Fibroblast of pulmonary artery (primary cell): ENCODE measurements around the gene KIF4B.
"Not testable (repeated sequence)": the region's sequence is repeated elsewhere in the genome, so short reads cannot be mapped to it uniquely, and the experiment has no call there.

Source experiments
- DNase-seq: peaks from one replicate; pipeline ENCODE4 v3.0.0-alpha.2; 2010; ENCODE audit warnings: low read depth
- H3K4me3 ChIP-seq: replicated peaks from 2 replicates; pipeline ENCODE4 v1.5.1; 2011; ENCODE audit warnings: low read depth, mild to moderate bottlenecking, control low read depth, low read length, moderate library complexity
- CTCF ChIP-seq: IDR thresholded peaks from 2 replicates; pipeline ENCODE4 v1.5.1; 2011; ENCODE audit warnings: mild to moderate bottlenecking, control low read depth, low read length, inconsistent platforms; ENCODE audit errors: missing control alignments

KIF4B gene

GRCh38 chr5:154993461-154993860, 20.1 kb upstream of the KIF4B start:
- no peak overlapping the region for H3K4me3 ChIP-seq
- no peak for DNase-seq
- no peak for TF ChIP-seq CTCF

GRCh38 chr5:154995679-154996078, 17.9 kb upstream of the KIF4B start:
- no peak for DNase-seq
- H3K4me3 ChIP-seq, result no peak overlapping the region
- no peak for TF ChIP-seq CTCF

GRCh38 chr5:154997746-154998145, 15.8 kb upstream of the KIF4B start:
- no peak for TF ChIP-seq CTCF
- H3K4me3 ChIP-seq, result no peak overlapping the region
- DNase-seq, result peak; percentile 14

GRCh38 chr5:154999865-155000264, 13.7 kb upstream of the KIF4B start:
- no peak overlapping the region for H3K4me3 ChIP-seq
- TF ChIP-seq CTCF, result no peak
- no peak for DNase-seq

- H3K4me3 ChIP-seq, result no peak overlapping the region
- no peak for TF ChIP-seq CTCF
- no peak for DNase-seq
Observed at GRCh38 chr5:155001523-155001922, 12.0 kb upstream of the KIF4B start.

GRCh38 chr5:155002722-155003121, 10.8 kb upstream of the KIF4B start:
- H3K4me3 ChIP-seq, DNase-seq: not testable (repeated sequence)

- DNase-seq, result peak; percentile 42
- no peak overlapping the region for H3K4me3 ChIP-seq
- peak; percentile 66 for TF ChIP-seq CTCF
Observed at GRCh38 chr5:155004138-155004744, 9.3 kb upstream of the KIF4B start.

GRCh38 chr5:155006265-155006664, 7.3 kb upstream of the KIF4B start:
- not testable (repeated sequence) for H3K4me3 ChIP-seq, DNase-seq
